ENCODE measurements around the gene MXD4.

GRCh38 chr4:2246384-2247127 lies 15.4 kb downstream of the MXD4 start:
- no peak for TF ChIP-seq CTCF (conservative IDR thresholded peaks at IDR 0.05; ENCODE audit: low read depth, low read length)
- no peak for TF ChIP-seq EZH2 (IDR thresholded peaks at IDR 0.05; ENCODE audit: low read length, unreplicated experiment)
